HG02588 (cell line): ENCODE data around the gene SHANK1.
"Not testable (repeated sequence)": the region's sequence is repeated elsewhere in the genome, so short reads cannot be mapped to it uniquely, and the experiment has no call there.

Experiments
- ATAC-seq: cut with Tn5 transposase; IDR thresholded peaks from one replicate; pipeline ENCODE4 v1.9.1; 2021; ENCODE audit warnings: mild to moderate bottlenecking, moderate library complexity; ENCODE audit not compliant: unreplicated experiment

Gene SHANK1

DNA sequence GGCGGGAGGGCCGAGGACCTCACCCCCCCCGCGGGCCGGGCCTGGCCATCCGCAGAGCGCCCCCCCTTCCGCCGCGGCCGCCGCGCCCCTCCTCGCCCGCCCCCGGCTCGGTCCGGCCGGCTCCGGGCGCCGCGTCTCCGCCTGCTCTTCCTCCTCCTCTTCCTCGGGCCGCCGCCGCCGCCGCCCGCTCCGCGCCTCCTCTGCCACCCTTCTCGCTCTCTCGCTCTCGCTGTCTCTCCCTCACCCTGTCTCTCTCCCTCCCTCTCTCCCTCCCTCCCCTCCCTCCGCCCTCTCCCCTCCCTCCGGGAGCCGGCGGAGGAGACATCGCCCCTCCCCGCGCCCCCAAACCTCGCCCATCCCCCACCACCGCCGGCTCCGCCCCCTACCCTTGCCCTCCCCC lies at the start of gene SHANK1:
SHANK1 (minus strand) TSS at position 237 of the 400 bp plus-strand sequence. CDS start 2,883 bp downstream, outside the sequence.
- no peak for ATAC-seq

DNA sequence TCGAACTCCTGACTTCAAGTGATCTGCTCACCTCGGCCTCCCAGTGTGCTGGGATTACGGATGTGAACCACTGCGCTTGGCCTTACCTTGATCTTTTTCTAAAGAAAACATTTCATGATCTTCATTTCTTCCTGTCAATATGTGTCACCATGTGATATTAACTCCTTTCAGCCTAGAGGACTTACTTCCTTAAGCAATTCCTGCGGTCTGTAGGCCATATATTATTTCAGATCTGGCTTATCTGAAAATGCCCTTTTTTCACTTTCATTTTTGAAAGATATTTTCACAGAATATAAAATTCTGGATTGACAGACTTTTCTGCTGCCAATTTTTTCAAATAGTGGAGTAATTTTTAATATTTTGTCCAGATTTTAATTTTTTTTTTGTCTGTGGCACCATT lies 48.7 kb upstream of the SHANK1 start:
- no peak for ATAC-seq

DNA sequence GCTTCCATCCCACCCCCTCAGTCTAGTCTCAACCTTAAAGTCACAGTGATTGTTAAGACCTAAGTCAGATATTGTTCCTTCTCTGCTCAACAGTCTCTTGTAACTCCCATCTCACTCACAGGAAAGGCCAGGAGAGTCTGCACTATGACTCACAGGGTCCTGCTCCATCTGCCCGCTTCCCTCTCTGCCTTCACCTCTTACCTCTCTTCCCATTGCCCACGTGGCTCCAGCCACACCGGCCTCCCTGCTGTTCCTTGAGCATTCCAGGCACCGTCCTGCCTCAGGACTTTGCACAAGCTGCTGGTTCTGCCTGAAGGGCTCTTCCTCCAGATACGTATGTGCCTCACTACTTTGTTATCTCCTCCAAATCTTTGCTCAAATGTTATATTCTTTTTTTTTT lies 47.7 kb upstream of the SHANK1 start:
- ATAC-seq = not testable (repeated sequence)

DNA sequence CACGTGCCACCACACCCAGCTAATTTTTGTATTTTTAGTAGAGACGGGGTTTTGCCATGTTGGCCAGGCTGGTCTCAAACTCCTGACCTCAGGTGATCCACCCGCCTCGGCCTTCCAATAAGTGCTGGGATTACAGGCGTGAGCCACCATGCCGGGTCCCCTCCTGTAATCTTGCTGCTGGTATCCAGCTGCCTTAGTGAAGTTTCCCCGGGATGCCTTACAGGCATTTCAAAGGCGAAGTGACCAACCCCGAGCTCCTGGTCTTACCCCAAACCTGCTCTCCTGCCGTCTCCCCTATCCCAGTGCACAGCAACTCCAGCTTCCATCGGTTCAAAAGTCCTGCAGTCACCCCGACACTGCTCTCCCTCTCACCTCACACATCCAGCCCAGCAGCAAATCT lies 47.1 kb upstream of the SHANK1 start:
- ATAC-seq = not testable (repeated sequence)

DNA sequence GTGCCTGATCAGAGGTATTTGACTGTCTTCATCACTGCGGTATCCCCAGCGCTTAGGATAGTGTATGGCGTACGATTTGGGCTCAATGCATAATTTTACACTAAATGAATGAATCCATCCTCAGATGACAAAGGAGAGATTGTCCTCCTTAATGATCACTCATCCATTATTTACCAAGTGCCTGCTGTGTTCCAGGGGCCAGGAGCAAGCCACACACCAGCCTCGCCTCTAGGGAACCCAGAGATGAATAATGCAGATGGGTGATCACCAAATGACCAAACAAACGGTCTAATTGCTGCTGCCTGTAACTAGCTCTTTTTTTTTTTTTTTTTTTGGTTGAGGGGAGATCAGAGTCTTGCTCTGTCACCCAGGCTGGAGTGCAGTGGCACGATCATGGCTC lies 44.8 kb upstream of the SHANK1 start:
- no peak for ATAC-seq

DNA sequence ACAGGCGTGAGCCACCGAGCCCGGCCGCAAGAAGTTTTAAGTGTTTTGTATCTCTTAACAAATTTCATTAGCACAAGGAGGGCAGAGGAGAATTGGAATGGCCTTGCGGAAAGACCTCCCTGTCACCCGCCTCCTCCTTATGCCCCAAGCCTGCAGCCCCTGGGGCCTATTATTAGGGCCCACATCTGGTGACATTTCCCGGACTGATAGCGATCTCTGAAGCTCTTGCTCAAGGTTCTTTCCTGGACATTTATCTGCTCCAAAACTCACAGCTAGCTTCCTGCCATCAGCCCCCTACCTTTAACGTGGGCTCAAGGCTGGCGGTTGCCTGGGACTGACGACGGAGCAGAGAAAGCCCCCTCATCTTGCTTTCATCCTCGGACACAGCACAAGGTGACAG lies 43.9 kb upstream of the SHANK1 start:
- not testable (repeated sequence) for ATAC-seq

DNA sequence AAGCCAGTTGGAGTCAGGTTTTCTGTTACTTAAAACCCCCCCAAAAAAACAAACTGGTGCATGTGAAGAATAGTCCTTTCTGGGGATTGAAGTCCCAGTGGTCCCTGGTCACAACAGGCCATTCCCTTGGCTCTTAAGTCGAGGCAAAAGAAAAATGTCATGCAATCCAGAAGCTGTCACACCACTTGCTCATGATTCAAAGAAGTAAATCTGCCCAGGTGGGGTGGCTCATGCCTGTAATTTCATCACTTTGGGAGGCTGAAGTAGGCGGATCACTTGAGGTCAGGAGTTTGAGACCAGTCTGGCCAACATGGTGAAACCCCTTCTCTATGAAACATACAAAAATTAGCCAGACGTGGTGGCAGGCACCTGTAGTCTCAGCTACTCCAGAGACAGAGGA lies 41.9 kb upstream of the SHANK1 start:
- ATAC-seq = not testable (repeated sequence)

DNA sequence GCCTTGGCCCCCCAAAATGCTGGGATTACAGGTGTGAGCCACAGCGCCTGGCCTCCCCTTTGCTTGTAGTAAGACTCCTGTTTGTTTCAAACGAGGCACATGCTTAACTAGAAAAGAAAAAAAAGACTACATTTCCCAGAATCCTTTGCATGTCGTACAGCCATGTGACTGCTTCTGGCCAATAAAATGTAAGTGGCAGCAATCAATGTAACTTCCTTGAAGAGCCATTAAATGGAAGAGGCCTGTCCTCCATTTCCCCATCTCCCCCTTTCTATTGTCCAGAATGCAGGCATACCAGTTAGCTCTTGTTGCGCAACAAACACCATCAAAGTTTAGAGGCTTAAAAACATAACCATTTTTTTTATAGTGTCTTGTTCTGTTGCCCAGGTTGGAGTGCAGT lies 40.3 kb upstream of the SHANK1 start:
- ATAC-seq = no peak

DNA sequence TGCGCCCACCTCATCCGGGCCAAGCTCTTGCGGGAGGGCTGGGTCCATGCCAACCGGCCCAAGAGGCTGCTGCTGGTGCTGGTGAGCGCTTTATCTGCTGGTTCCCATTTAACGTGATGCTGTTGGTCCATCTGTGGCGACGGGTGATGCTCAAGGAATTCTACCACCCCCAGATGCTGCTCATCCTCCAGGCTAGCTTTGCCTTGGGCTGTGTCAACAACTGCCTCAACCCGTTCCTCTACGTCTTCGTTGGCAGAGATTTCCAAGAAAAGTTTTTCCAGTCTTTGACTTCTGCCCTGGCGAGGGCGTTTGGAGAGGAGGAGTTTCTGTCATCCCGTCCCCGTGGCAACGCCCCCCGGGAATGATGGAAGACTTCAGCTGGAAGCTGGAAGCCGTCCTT lies 39.5 kb upstream of the SHANK1 start:
- ATAC-seq = not testable (repeated sequence)

DNA sequence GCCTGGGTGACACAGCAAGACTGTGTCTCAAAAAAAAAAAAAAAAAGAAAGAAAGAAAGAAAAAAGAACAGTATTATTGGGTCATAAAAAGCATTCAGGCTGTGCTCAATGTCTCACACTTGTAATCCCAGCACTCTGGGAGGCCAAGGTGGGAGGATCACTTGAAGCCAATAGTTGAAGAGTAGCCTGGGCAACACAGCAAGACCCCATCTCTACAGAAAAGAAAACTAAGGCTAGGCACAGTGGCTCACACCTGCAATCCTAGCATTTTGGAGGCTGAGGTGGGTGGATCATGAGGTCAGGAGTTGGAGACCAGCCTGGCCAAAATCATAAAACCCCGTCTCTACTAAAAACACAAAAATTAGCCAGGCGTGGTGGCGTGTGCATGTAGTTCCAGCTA lies 38.0 kb upstream of the SHANK1 start:
- ATAC-seq = not testable (repeated sequence)

DNA sequence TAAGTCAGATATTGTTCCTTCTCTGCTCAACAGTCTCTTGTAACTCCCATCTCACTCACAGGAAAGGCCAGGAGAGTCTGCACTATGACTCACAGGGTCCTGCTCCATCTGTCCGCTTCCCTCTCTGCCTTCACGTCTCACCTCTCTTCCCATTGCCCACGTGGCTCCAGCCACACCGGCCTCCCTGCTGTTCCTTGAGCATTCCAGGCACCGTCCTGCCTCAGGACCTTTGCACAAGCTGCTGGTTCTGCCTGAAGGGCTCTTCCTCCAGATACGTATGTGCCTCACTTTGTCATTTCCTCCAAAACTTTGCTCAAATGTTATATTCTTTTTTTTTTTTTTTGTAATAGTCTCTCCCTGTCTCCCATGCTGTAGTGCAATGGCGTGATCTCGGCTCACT lies 36.6 kb upstream of the SHANK1 start:
- ATAC-seq = not testable (repeated sequence)

DNA sequence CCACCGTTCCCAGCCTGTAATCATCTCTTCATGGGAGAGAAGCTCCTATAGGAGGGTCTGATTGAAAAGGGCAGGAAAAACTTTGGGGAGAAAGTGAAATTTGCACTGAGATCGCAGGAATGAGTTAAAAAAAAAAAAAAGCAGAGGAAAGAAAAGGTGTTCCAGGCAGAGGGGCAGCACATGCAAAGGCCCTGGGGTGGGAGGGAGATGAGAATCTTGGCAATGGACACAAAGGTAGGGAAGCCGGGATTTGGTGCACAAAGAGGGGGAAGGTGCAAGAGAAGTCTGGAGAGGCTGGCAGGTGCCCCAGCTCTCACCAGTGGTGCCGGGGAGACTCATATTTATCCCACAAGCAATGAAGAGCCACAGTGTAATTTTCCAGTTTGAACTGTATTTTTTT lies 34.3 kb upstream of the SHANK1 start:
- no peak for ATAC-seq

DNA sequence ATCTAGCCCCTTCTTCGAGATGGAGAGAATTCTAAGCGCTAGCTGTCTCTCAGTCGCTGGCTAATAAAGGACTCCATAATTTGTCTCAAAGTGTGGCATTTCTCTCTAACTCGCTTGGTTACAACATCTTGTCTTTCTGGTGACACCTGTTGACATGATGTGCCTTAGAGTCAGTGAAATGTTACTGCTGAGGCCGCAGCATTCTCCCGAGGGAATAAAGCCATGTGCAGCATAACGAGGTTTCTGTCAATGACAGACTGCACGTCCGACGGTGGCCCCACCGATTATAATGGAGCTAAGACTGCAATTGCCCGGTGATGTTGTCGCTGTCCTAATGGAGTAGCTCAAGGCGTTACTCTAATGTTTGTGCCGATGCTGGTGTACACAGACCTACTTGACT lies 30.4 kb upstream of the SHANK1 start:
- ATAC-seq = no peak

DNA sequence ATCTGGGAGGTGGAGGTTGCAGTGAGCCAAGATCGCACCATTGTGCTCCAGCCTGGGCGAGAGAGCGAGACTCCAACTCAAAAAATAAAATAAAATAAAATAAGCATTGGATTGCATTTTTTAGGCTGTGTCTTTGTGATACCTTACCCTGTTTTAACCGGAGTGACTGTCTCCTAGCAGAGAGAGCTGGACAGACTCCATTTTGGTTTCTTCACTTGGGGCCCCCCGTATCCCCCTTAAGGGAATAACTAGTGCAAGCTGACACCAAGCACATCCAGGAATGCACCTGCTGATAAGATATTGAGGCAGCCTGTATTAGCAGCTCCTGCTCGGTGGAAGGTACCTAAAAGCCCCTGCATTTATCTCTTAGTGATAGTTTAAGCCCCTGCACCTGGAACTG lies 29.9 kb upstream of the SHANK1 start:
- no peak for ATAC-seq

DNA sequence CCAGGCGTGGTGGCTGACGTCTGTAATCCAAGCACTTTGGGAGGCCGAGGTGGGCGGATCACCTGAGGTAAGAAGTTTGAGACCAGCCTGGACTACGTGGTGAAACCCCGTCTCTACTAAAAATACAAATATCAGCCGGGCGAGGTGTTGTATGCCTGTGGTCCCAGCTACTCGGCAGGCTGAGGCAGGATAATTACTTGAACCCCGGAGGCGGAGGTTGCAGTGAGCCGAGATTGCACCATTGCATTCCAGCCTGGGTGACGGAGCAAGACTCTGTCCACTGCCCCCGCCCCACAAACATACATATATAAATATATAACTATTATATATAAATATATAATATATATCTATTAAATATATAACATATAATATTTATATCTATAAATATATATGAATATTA lies 27.5 kb upstream of the SHANK1 start:
- ATAC-seq = not testable (repeated sequence)

DNA sequence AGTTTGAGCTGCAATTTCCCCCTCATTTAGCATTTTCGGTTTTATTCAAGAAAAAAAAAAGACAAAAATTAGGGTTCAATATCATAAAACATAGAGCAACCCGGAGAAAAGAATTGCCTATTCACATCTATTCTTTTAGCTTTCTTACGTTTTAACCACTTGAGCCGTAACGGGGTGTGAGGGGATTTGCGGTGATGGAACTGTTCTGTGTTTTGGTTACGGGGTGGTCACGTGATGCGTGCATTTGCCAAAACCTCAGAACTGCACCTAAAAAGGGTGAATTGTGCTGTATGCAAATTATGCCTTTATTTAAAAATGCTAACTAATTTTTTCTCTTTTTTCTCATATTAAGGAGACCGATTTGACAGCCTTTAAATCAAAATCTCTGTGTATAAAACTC lies 25.6 kb upstream of the SHANK1 start:
- ATAC-seq = no peak

DNA sequence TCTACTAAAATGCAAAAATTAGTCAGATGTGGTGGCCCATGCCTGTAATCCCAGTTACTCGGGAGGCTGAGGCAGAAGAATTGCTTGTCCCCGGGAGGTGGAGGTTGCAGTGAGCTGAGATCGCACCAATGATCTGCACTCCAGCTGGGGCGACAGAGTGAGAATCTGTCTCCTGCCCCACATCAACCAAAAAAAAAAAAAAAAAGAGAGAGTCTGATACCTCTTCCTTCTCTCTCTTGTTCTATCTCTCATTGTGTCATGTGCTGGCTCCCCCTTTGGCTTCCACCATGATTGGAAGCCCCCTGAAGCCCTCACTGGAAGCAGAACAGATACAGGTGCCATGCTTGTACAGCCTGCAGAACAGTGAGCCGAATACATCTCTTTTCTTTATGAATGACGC lies 23.9 kb upstream of the SHANK1 start:
- no peak for ATAC-seq

DNA sequence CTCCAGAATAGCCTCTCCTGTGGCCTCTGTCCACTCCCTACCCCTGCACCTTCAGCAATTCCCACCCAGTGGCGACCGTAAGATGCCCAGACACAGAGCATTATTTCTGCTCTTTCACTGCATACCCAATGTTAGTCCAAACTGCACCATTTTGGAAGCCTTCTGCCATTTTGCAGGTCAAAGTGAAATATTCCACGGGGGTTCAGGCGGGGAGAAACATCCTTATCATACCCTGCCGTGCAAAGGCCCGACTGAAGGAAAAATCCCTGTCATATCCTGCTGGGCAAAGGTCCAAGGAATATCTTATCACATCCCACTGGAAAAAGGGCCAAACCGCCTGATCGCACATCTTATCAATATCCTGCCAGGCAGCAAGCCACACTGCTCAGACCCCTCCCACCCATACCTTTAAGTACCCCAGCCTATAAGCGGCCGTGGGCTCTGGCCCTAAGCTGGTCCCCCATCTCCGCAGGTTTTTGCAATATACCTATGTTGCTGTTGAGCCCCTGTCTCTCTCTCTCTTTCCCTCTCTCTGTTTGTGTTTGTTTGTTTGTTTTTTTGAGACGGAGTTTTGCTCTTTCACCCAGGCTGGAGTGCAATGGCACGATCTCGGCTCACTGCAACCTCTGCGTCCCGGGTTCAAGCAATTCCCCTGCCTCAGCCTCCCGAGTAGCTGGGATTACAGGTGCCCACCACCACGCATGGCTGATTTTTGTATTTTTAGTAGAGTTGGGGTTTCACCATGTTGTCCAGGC lies 21.8 kb upstream of the SHANK1 start:
- no peak for ATAC-seq

DNA sequence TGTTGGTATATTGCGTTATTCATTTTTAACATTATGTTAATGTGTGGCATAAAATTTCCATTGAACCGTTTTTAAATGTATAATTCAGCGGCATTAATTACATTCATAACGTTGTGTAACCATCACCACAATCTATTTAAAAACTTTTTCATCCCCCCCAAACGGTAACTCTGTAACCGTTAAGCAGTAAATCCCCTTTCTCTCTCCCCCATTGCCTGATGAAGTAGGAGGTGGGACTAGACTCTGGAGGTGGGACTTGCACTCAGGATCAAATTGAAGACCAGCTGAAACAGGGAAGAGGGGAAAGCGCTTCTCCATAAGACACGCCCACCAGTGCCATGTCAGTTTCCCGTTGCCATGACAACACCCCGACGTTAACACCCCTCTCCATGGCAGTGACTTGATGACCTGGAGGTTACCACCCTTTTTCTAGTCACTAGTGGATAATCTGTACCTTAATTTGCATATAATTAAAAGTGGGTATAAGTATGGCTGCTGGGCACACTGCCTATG lies 20.4 kb upstream of the SHANK1 start:
- ATAC-seq = no peak

DNA sequence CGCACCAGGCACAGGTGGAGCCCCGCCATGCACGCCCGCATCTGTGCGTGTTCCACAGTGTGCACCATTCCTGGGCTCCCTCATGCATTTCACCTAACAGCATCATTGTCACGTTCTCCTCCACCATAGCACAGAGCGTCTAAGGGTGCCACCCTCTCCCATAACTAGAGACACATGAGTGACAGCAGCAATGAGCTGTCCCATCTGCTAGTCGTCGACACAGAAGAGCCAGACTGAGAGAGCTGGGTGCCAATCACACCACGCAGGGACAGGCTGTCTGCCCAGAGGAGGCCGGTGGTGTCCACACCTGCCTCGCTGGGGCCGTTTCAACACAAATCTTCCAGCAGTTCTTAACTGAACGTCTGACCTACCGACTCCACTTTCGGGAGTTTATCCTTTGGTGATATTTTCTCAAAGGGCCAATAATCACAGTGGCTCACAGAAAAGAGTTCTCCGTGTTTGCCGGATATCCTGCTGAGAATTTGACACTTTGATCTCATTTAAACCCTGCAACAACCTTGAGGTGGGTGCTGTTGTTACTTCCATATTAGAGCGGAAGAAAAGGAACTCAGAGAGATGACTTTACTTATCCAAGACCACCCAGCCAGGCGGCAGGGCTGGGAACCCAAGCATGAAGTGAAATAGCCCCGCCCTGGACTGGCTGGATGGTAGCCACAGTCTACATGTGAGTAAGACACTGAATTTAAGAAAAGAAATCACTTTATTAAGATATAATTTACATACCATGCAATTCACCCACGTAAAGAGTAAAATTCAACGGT lies 19.7 kb upstream of the SHANK1 start:
- no peak for ATAC-seq

DNA sequence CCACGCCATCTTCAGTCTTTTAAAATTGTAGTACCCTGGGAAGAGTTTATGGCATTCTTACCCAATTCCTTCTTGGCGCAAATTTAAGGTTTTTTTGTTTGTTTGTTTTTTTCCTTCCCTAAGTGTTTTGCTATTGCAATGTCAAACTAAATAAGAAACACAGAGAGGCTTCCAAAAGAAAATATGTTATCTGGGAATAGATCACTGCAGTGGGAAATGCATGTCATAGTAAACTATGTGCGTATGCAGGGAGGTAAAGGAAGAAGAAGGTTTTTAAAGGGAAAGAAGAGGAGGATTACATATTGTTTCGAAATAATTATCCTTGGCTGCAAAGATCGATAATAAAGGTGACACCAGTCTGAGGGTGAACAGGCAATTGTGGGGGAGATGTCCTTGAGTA lies 16.7 kb upstream of the SHANK1 start:
- ATAC-seq = no peak

DNA sequence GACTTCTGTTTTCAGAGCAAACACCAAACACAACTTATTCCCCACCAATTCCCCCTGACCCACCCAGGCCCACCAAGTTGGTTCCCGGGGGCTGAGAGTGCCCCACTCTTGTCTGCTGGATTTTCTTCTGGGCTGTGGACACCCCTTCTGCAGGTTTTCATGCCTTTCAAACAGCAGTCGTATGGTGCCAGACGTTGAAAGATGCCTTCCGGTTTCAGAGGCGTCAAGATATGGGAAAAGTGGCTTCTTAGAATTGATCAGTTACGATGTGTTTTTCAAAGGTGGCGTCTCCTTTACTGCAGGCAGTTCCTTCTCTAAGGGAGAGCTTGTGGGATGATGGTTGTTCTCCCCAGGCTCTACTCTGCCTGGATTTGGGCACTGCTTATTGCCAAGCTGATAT lies 16.3 kb upstream of the SHANK1 start:
- ATAC-seq = no peak
